AG04450 (cell line): ENCODE data around the gene CGREF1. TPM values are rescaled to one million over a fixed set of nuclear protein-coding genes. Genes with fewer than 3 reads are reported as not detected.

Experiments
- CTCF ChIA-PET: fragments of 300-600, 350-600 bp; formaldehyde crosslinking; extraction: SDS; loops from one replicate; lab custom pipeline; 2022; ENCODE audit warnings: antibody characterized with exemption, inconsistent platforms; lab: Charles Lee
- POLR2A ChIA-PET: fragments of 350-600 bp; formaldehyde crosslinking; extraction: SDS; loops from one replicate; lab custom pipeline; 2021; ENCODE audit warnings: antibody characterized with exemption, inconsistent platforms; lab: Yijun Ruan, JAX
- DNase-seq: peaks from one replicate; pipeline ENCODE4 v3.0.0-alpha.2; 2011; ENCODE audit warnings: low read depth, low spot score
- H3K27ac ChIP-seq: one replicate; pipeline ENCODE4 v1.5.1; 2012; ENCODE audit warnings: low read depth, low read length, control low read depth
- H3K27me3 ChIP-seq: one replicate; pipeline ENCODE4 v1.6.0; 2012; ENCODE audit warnings: low read length; ENCODE audit not compliant: control insufficient read depth, insufficient read depth
- H3K4me3 ChIP-seq: 2 replicates; pipeline ENCODE4 v1.5.1; 2011; ENCODE audit warnings: mild to moderate bottlenecking, low read depth, low read length, control low read depth
- H3K9me3 ChIP-seq: 2 replicates; pipeline ENCODE4 v1.5.1; 2012; ENCODE audit warnings: low read length; ENCODE audit not compliant: control insufficient read depth, insufficient read depth
- CTCF ChIP-seq: IDR thresholded peaks from 2 replicates; pipeline ENCODE4 v1.5.1; 2011; ENCODE audit warnings: low read depth, low read length, control low read depth, inconsistent platforms
- polyA plus RNA-seq: library from polyadenylated mRNA; depleted of rRNA; stranded (reverse); fragments of >200 nt; gene quantifications from 2 replicates; pipeline ENCODE4 v1.2.3, GENCODE V29; 2011

Gene CGREF1
- polyA plus RNA-seq, 1 experiment, result 0.71 TPM

GRCh38 chr2:27071277-27071989 is 47.5 kb downstream of the CGREF1 start, which contains the start of gene OST4:
TSS of gene OST4 (minus strand) at chr2:27071654.
- Histone ChIP-seq H3K9me3 (peaks cover 2% of the 10 kb centered on the region; the same call in 1 of the 2 replicates), H3K4me3 (peak within 1 kb of the TSS; percentile 96), H3K27ac (peak within 1 kb of the TSS; percentile 99), H3K27me3 (no peaks in the 10 kb centered on the region)
- ChIA-PET POLR2A (interaction anchor here (0.6 to 2.8 kb wide), 9 partner anchors 9 to 674 kb away, joined by 3 to 41 read pairs (median 10); partner anchors contain the start of gene AGBL5), CTCF (interaction anchor here (1.9 kb wide), 1 partner anchor 10 kb away, joined by 6 read pairs; no protein-coding TSS in a partner anchor)
- DNase-seq, result peak; percentile 84
- no peak; the same call in 1 of the 2 replicates for TF ChIP-seq CTCF

GRCh38 chr2:27070653-27071276 is 48.2 kb downstream of the CGREF1 start:
- Histone ChIP-seq H3K4me3 (peak overlapping the region; percentile 96), H3K27me3 (no peaks in the 10 kb centered on the region), H3K9me3 (peaks cover 2% of the 10 kb centered on the region; the same call in 1 of the 2 replicates), H3K27ac (peak overlapping the region; percentile 75)
- ChIA-PET POLR2A (interaction anchor here (0.6 to 2.8 kb wide), 7 partner anchors 8 to 292 kb away, joined by 4 to 41 read pairs (median 11); partner anchors contain the start of gene AGBL5), CTCF (interaction anchor here (1.9 kb wide), 1 partner anchor 10 kb away, joined by 6 read pairs; no protein-coding TSS in a partner anchor)
- no peak for DNase-seq
- TF ChIP-seq CTCF, result no peak

- no peak for TF ChIP-seq CTCF
- Histone ChIP-seq H3K4me3 (peak overlapping the region; percentile 96), H3K27me3 (no peaks in the 10 kb centered on the region), H3K27ac (peak overlapping the region; percentile 11), H3K9me3 (peaks cover 2% of the 10 kb centered on the region; the same call in 1 of the 2 replicates)
- DNase-seq, result no peak
- POLR2A ChIA-PET, result interaction anchor here (0.5 to 1.4 kb wide), 2 partner anchors 11 to 18 kb away, joined by 4 to 5 read pairs; partner anchors contain the start of gene AGBL5
- CTCF ChIA-PET, result interaction anchor here (1.9 kb wide), 1 partner anchor 11 kb away, joined by 6 read pairs; no protein-coding TSS in a partner anchor
Observed at GRCh38 chr2:27069961-27070618, 48.8 kb downstream of the CGREF1 start.

GRCh38 chr2:27069436-27069835 is 49.5 kb downstream of the CGREF1 start:
- ChIA-PET CTCF (interaction anchor here (1.3 to 1.4 kb wide), 2 partner anchors 107 to 234 kb away, joined by 3 to 6 read pairs; no protein-coding TSS in a partner anchor), POLR2A (interaction anchor here (1.4 kb wide), 1 partner anchor 18 kb away, joined by 4 read pairs; the partner anchor contains the start of gene AGBL5)
- Histone ChIP-seq H3K27me3 (no peaks in the 10 kb centered on the region), H3K4me3 (peak overlapping the region; percentile 42), H3K9me3 (peaks cover 2% of the 10 kb centered on the region; the same call in 1 of the 2 replicates), H3K27ac (no peak overlapping the region)
- no peak for DNase-seq
- no peak for TF ChIP-seq CTCF
